GM12891 (cell line): ENCODE results near the gene L3MBTL3.

Source experiments
- POLR2A ChIP-seq: IDR thresholded peaks from 2 replicates; pipeline ENCODE4 v1.6.1; 2011; ENCODE audit warnings: low read depth, low read length, control low read depth
- POLR2AphosphoS5 ChIP-seq: IDR thresholded peaks from 2 replicates; pipeline ENCODE4 v1.6.1; 2011; ENCODE audit warnings: low read depth, low read length, control low read depth
- TAF1 ChIP-seq: IDR thresholded peaks from 2 replicates; pipeline ENCODE4 v1.6.1; 2011; ENCODE audit warnings: low read depth, low read length, control low read depth

DNA sequence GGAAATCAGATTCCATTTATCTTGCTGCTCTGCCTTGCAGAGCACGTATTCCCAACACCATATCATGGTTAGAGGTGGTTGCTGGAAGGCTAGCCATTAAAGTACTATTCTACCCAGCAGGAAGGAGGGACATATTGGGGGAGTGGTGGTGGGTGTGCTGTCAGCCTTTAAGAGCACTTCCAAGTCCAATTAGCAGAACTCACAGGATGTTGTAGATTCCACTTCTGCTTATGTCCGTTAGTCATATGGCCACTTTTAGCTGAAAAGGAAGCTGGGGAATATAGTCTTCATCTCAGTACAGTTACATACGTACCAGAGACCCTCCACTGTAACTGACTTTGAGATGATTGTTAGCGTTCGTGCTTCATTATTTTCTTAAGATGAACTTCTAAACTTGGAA, 109.9 kb downstream of the L3MBTL3 start:
- no peak for TF ChIP-seq POLR2A
- no peak for TF ChIP-seq TAF1
- TF ChIP-seq POLR2AphosphoS5 = no peak
